8988T (cell line): ENCODE data around the gene KCNQ5.
A peak's percentile ranks its signal among the peaks of the same experiment; 100 is the strongest.
"Not testable (repeated sequence)": the region's sequence is repeated elsewhere in the genome, so short reads cannot be mapped to it uniquely, and the experiment has no call there.

Experiments used
- DNase-seq: peaks from one replicate; pipeline ENCODE4 v3.0.0; 2011

Gene KCNQ5

DNA sequence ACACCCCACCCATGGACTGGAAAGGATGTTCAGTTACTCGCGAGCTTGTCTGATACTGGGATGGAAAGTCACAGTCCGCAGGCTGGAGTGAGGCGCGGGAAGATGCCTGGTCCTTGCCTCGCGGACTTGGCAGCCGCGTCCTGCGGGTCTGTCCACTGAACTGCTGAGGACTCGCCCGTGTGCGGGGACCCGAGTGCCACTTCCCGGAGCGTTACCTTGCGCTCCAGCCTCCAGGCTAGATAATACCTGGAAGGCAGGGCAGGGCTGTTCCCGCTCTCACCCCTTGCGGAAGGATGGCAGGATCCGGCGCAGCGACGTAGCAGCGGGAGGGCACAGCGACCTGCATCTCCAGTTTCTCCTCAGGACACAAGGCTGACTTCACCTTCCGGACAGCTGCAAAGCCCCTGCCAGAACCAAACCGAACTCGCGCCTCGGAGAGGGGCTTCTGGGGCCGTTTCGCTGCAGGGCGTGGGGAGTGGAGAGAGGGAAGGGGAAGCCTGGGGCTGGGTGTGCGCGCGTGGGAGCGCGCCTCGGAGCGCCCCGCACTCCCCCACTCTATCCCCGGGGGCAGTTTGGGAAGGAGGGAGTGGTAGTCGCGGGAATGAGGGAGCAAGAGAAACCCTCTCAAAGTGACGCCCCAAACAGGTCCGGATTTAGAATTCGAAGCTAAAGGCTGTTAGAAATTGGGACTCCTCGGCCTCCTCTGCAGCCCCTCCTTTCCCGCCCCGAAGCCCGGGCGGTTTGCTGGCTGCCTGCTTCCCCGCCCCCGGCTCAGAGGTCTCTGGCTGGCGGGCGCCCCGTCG is at the start of gene KCNQ5:
Gene KCNQ5 (plus strand): TSS at position 774 of the 803 bp plus-strand sequence.
- no peak for DNase-seq

DNA sequence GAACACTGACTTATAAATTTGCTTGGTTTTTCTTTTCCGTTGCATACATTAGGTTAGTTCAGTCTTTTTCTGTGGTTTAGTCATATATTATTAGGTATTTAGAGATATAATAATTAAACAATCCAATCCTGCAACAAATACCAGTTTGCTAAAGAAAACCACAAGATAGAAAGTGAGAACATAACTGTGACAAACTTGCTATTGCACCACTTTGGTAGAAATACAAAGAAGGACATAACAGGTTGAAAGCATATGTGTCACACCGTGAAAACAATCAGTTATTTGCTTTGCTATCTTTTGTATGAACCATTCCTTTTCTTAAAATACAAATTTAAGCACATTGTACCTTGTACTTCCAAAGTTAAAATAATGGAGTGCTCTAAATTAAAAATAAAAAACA is 42.0 kb upstream of the KCNQ5 start:
- DNase-seq = no peak

DNA sequence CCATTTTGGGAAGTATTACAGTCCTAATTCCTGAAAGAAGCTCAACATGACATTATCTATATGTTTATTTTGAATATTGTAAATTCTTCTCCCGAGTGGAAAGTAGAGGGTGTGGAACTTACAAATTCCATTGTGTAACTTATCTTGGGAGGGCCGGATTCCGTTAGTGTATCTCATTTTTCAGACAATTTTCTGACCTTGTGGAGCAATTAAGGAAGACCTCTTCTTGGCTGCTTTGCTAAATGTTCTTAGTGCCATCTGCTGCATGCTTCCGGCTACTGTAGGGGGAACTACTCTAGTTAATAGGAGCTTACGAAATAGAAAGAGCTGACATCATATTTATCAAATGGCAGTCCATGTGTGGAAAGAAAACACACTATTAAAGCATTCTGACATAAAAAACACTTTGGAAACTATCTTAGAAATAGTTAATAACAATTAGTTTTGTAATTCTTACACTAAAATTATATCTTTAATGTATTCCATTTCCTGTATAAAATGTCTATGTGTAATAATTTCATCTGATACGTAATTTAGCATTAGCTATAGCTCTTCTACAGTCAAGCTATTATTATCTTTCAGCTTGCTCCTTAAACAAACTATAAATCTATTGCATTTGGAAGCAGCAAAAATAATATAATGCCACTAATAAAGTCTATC is 41.5 kb upstream of the KCNQ5 start:
- DNase-seq = peak; percentile 7

DNA sequence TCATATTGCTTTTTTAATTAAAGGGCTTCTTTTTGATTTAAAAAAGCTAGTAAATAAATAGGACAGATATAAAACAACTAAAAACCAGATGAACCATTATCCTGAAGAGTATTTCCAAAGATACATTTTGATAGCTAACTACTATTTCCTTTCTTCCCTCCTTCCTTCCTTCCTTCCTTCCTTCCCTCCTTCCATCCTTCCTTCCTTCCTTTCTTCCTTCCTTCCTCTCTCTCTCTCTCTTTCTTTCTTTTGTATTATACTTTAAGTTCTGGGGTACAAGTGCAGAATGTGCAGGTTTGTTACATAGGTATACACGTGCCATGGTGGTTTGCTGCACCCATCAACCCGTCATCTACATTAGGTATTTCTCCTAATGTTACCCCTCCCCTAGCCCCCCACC is 40.9 kb upstream of the KCNQ5 start:
- DNase-seq = not testable (repeated sequence)

DNA sequence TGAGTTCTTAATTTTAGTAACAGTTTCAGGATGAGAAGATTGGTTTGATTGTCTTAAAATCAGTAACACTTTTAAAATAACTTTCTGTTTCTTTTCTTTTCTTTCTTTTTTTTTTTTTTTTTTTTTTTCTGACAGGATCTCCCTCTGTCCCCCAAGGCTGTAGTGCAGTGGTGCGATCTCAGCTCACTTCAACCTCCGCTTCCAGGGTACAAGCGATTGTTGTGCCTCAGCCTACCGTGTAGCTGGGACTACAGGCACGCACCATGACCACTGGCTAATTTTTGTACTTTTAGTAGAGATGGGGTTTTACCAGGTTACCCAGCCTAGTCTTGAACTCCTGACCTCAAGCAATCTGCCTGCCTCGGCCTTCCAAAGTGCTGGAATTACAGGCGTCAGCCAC is 33.7 kb upstream of the KCNQ5 start:
- no peak for DNase-seq

DNA sequence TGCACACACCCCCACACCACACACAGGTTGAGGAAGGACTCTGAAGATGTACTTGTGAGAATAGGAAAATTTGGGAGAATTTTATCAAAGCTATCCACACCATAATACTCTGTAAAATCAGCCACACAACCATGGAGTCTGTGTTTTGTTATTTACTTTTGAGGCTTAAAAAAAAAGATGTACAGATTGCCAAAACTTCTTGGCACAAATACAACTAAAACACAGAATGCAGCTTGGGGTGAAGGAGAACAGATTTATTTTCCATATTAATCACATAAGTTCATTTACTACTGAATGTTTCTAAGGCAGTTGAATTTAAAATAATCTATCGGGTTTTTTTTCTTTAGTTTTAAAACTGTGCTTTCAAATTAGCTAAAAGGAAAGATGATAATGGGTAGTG is 32.8 kb upstream of the KCNQ5 start:
- DNase-seq = no peak

DNA sequence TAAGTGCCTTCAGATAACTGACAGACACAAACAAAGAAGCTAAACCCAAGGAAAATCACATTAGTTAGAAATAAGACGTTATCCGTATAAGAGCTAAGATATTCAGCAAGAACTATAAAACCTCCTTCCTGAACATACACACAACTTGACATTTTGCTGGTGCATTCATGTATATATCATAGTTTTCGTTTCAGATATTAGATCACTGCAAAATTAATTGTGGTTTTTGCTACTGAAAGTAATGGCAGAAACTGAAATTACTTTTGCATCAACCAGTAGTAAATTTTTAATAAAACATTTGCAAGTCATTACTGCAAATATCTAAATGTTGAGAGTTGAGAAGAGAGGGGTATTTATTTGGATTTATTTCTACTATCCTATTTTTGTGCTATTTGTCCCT is 26.1 kb upstream of the KCNQ5 start:
- no peak for DNase-seq

DNA sequence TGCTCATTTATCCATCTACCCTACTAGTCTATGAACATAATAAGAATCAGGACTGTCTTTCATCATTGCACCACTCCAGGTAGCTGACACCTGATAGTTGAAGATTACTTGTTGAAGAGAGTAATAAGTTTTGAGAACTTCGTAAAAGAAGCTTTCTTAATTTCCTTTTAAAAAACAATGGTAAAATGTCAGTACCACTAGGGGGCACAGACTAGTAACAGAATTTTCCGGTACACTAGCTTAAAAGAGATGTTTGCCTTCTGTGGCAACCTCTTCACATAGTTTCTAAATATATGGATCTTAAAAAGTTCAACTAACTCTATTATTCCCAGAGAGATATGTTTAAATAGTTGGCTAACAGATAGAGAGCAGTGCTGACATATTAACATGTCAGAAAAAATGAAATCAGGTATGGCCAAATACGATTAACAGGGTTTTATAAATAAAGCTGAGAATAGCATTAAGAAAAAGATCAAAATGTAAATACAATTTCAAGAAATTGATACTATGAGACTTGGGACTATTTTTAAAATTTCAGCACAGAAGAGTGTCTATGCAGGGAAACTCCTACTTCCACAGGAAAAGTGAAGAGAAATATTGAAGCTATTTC is 5.4 kb upstream of the KCNQ5 start:
- no peak for DNase-seq

DNA sequence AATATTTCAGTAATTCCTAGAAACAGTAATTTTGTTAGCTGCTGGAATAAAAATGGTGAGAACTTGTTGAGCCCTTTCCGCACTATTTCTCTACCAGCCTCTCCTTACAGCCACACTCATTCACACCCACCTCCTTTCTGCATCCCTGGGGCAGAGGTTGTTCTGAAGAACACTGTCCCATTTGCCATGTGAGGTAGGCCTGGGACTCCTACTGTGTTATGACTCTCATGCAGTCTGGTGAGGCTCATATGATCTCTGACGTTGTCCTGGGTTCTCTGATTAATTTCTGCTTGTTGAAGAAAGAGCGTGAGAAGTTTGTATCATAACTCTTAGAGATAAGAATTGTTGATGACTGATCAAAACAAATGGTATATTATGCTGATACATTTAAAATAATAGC is 4.1 kb upstream of the KCNQ5 start:
- DNase-seq = no peak

DNA sequence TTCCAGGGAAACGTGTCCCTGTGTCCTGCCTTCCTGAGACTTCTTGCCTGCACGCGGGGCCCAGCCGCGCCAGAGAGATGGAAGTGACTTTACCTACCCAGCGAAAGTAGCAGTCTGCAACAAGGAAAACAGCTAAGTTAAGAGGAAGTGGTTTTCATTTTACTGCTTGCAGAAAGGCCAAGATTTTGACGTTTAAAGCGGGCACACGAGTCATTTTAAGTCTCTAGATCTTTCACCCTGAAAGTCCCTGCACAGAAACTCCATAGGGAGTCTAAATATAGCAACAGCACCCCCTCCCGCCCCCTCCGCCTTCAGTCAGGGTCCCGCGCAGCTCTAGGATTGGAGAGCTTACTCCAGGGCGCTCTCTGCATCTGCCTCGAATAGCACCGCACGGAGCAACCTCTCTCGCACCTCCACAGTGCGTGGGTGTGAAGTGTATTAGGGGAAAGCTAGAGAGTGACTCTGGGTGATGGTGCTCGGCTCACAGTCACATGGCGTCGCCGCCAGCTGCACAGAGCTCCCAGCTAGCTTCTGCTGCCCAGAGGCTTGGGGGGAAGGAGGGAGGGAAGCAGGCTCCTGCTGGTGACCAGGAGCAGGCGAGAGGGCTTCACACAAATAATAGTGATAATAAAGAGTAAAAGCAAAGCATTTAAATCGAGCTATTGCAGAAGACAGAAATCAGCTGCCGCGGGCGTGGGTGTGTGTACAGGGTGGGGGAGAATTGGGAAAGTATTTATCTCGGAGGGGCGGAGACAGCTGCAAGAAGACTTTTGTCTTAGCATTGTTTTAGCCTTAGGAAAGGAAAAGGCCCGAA is 1.8 kb upstream of the KCNQ5 start:
- DNase-seq = no peak

DNA sequence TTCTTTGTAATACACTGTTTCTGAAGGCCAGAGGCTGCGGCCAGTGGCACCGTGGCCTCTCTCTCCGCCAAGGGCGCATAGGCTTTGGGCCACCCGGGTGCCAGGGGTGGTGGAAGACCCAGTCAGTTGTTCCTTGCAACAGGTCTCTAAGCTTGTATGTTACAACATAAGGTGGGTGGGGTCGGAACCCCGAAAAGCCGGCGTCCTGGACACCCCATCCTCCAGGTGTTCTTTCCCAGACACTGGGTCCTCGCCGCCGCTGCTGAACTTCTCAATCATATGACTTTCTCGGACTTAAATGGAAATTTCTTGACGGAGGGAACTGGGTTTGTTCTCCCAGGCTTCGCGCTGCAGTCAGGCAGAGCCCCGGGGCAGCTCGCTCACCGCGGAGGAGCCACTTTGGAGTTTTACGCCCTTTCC is 983 bp upstream of the KCNQ5 start:
- DNase-seq = no peak

DNA sequence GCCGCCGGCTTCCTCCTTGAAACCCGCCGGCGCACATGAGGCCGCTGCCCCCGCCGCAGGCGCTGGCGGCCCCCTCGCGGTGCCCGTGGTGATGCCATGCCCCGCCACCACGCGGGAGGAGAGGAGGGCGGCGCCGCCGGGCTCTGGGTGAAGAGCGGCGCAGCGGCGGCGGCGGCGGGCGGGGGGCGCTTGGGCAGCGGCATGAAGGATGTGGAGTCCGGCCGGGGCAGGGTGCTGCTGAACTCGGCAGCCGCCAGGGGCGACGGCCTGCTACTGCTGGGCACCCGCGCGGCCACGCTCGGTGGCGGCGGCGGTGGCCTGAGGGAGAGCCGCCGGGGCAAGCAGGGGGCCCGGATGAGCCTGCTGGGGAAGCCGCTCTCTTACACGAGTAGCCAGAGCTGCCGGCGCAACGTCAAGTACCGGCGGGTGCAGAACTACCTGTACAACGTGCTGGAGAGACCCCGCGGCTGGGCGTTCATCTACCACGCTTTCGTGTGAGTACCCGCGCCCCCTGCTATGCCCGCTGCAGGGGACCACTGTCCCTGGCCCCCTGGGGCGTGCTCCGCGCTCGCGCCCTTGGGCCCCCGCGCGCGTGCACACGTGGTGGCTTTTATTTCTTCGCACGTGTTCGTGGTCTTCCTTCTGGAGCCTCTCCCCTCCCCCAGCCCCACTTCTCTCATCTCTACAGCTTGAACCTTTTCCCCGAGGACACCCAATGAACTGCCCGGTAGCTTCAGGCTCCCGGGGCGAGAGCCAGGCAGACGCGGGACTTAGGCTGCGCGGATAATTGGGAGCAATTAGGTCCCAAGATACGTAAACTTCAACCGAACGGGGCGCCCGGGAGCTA is 453 bp downstream of the KCNQ5 start:
- DNase-seq = peak; percentile 22

DNA sequence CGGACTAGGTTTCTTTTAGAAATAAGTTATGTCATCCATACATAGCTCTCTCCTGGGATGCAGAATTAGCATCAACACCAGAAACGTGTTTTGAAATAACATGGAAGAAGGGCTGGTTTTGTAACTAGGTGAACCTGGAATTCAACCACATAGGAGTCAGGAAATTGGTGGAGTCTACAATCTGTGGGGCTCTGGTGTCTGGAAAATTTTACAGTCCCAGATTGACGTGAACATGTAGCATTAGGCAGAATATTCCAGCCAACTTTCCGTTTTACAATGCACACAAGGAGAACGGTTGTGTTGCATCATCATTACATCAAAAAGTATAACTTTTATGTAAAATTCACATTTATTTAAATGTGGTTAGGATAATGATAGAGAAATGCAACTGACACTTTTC is 1.9 kb downstream of the KCNQ5 start:
- no peak for DNase-seq

DNA sequence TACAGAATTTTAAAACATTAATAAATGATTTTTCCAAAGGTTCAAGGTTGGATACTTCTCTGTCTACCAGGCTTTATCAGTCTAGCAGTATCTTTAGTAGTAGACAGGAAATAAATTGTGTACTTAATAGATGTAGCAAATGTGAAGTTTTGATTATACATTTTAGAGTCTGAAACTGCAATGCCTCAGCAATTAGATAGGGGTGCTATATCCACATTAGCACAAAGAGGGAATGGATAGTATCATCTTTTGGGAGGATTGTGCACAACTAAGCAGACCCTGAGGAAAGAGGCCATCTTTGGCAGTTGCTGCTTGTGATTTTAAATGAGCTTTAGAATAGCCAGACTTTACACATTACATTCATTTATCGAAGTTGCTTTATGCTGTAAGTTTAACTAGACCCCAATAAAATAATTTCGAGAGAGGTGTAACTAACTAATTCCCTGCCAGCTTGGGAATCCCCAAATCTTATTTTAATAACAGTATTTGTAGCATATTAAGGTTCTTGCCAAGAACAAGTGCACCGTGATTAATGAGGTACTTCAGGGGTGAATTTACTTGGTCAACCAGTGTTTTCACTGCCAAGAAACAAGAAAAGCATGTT is 2.8 kb downstream of the KCNQ5 start:
- peak; percentile 34 for DNase-seq

DNA sequence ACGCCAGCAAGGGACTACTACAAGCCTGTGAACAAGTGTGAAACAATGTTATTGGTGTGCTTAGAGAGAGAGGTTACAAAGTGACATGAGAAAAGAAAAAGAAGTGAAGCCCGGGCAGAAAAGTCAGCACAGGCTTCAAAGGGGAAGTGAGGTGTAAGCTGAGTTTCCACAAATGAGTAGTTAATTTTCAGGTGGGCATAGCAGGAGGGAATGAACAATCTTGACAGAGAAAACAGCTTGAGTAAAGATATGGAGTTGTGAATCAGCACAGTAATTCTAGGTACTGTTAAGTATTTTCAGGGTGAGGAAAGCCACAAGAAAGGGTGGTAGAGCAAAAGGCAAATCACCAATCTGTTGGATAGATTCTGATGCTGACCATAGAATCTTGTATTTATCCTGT is 4.3 kb downstream of the KCNQ5 start:
- no peak for DNase-seq

DNA sequence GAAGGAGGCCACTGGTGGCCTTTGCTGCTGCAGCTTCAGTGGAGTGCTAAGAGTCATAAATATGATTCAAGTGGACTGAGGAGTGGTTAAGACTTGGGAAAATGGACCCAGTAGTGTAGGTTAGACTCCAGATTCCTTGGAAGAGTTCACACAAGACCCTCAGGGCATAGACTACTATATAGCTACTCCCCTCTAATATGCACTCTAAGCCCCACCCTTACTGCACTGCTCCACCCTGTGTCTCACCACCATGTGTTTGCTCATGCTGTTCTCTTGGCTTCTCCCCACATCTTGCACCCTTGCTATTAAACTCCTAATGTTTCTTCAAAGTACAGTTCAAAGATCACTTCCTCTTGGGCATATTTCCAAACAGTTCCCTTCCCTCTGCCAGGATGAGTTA is 5.7 kb downstream of the KCNQ5 start:
- no peak for DNase-seq

DNA sequence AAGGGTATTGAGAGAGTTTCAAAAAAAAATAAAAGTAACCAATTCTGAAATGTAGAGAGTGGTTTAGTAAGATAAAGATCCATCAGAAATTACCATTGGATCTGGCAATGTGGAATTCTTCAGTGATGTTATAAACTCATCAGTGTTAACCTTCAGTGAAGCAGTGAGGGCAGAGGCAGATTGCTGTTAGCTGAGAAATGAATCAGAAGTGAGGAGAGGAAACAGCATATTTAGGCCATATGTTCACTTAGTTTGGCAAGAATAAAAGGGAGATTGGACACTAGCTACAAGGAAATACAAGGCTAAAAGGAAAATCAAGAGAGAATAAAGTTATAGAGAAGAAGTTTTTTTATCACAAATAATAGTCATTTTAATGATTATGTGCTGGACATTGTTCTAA is 9.6 kb downstream of the KCNQ5 start:
- DNase-seq = no peak

DNA sequence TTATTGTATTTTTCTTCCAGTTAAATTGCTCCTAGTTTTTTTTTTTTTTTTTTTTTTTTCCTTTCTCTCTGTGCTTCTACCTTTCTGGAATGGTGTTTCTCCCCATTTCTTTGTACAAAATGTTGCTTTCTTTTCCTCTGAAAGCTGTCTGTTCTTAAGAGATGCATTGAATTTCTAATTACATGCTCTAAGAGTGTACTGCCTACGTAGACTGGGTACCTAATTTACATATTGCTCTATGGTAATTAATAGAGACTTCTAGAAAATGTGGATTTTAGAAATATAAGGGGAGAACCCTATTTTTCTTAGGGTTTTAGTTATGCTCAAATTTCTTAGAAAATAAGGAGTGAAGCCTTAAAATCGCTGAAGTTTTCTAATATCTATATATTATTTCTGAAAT is 13.8 kb downstream of the KCNQ5 start:
- DNase-seq = no peak

DNA sequence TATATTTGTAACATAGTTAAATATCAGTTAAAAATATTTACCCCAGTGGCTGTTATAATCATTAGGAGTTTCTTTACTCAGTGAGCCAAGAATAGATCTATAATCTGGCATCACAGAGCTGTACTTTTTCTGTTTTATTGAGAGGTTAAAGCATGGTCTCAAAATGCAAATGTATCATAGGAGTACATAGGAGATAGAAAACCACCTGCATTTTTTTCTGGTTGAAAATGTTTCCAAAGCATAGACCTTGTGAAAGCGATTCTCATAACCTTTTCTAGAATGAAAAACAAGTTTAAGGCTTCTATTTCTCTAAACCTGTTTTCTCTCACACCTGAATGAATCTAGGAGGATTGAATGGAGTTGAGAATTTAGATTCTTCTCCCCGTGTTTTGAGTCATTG is 14.4 kb downstream of the KCNQ5 start:
- no peak for DNase-seq

DNA sequence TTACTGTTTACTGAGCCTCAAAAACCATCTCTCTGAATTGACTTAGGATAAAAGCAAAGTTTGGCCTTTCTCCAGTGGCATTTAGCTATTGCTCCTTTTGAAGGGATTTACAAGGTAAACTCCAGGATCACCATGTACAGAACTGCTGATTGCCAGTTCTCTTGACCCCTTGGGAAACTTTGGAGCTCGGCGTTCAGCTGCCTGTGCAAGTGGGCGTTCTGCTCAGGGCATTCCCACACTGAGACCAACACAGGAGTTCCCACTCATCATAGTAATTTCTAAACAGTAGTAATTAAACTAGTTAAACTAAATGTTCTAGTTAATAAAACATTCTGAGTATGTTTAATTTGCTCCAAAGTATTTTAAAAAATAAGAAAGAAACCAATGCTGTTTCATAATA is 14.9 kb downstream of the KCNQ5 start:
- no peak for DNase-seq

DNA sequence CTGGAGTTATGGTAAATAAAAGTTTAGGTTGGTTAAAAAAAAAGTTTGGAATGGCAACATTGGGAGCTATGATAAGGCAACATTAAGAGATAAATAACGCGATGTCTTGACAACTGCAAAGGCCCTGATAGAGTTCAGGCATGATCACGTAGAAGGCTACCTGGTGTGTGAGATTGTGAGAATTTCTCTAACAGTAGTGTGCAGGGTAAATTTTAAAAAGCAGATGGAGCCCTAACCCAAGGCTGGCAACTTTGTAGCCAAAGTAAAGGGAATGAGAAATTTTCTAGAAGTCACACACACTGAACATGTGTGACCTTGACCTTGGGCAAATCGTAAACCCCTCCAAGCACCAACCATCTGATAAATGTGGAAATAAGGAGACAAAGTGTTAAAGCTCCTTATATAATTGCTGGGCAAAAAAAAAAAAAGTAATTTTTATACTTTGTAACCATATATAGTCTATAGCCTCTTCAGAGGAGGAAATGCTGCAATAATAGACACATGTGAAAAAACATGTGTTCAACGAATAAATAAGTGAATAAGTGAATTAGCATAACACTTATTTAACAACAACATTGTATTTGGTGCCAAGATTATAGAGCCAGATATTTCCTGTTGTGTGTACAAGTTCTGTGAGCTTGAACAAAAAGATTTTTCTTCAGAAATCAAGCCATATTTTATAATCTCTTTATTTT is 18.2 kb downstream of the KCNQ5 start:
- no peak for DNase-seq

DNA sequence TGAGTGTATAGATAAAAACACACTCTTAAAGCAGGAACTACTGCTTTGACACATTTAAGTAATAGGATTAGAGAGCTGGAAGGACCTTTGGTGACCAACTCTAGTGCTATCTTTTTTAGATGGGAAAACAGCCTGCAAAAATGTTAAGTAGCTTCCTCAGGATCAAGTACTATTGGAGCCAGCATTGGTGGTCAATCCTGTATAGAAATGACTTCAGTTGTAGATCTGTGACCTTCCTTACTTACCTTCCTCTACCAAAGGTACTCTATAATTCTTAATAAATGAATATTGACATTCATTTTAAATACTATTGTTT is 18.7 kb downstream of the KCNQ5 start:
- no peak for DNase-seq
